ENCODE data around the gene NTSR1.

The NTSR1 gene

DNA sequence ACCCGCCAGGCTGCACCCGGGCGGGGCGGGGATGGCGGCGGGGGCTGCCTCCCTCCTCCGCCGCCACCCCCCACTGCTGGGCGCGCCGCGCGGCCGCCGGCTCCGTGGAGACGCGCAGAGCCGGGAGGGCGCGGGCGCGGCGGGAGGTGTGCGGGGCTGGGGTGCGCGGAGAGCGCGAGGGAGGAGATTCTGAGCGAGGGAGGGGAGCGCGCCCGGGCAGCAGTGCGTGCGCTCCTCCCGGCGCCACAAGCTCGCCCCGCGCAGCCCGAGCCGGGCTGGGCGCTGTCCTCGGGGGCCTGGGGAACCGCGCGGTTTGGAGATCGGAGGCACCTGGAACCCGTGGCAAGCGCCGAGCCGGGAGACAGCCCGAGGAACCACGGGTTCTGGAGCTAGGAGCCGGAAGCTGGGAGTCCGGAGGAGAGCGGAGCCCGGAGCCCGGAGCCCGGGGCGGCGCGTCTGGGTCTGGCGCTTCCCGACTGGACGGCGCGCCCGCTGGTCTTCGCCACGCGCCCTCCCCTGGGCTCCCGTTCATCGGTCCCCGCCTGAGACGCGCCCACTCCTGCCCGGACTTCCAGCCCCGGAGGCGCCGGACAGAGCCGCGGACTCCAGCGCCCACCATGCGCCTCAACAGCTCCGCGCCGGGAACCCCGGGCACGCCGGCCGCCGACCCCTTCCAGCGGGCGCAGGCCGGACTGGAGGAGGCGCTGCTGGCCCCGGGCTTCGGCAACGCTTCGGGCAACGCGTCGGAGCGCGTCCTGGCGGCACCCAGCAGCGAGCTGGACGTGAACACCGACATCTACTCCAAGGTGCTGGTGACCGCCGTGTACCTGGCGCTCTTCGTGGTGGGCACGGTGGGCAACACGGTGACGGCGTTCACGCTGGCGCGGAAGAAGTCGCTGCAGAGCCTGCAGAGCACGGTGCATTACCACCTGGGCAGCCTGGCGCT lies at the start of gene NTSR1:
NTSR1 (plus strand) TSS at position 246 of the 946 bp plus-strand sequence; CDS start at position 618, 372 bp downstream.
- no peak for DNase-seq

DNA sequence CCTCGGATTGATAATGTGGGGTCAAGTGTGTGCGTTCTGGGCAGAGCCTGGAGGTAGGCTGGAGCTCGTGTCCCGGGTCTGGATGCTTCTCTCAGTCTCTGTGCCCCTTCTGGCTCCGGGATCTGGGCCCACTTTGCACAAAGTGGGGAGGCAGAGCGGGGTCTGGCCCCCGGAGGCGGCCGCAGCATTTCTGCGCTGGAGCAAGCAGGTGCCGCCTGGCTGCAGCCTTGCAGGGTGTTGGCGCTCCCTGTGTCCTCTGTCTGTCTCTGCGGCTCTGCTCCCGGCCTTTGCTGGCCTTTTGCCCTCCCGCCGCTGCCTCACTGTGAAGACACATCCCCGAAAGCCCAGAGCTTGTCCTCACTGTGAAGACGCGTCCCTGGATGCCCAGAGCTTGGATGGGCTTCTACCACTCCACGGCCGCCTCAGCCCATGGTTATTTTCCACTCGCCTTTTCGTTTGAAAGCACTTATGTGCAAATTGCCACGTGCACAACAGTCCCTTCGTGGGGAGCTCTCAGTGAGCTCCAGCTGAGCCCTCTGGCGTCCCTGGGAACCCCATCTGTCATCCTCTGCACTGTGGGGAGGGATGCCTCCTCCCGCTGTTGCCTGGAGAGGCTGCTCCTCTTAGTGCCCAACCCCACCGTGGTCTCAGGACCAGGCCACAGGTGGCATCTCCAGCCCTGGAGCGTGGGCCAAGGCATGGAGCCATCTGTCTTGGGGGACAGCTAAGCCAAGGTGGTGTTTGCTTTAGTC lies 49.0 kb upstream of the NTSR1 start:
- no peak for DNase-seq

DNA sequence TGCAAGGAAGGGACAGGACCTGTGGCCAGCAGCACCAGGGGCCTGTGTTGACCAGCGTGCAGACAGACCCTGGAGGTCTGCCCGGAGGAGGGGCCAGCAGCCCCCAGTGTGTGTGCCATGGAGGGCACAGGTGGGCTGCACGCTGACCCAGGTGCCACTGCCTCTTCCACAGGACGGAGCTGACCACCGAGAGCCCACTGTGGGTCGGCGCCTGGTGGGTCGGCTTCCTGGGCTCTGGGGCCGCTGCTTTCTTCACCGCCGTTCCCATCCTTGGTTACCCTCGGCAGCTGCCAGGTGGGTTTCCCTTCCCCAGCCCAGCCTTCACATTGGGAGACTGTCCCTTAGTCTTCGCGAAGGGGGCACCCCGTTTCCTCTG lies 48.4 kb upstream of the NTSR1 start:
- no peak for DNase-seq

DNA sequence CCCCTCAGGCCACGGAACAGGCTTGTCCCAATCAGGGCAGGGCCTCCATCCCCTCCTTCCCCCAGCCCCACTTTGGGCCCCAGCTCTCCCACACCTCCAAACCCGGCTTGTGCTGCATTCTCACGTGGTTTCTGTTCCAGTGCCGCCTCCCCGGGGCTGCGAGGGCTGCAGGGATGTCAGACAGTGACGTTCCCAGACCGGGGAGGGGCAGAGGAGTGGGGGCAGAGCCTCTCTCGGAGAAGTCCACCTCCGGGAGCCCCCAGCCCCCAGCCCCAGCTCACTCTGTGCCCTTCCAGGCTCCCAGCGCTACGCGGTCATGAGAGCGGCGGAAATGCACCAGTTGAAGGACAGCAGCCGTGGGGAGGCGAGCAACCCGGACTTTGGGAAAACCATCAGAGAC lies 47.9 kb upstream of the NTSR1 start:
- DNase-seq, result no peak

DNA sequence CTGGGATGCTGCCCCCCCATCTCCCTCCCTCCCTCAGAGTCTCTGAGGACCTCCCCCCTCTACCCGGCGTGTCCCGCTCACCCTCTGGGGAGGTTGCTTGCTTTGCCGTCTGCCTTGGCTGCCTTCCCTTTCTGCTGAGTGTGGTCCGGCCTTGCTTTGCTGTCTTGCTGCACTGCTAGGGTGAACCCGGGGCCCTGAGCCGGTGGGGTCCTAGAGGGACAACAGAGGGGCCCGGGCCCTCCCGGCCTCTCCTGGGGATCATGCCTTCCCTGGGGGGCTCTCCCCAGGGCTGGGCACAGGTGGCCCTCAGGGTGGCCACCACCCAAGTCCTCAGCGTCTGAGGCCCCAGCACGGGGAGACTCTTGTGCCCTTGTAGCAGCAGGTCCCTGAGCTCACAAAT lies 47.0 kb upstream of the NTSR1 start:
- DNase-seq, result no peak

DNA sequence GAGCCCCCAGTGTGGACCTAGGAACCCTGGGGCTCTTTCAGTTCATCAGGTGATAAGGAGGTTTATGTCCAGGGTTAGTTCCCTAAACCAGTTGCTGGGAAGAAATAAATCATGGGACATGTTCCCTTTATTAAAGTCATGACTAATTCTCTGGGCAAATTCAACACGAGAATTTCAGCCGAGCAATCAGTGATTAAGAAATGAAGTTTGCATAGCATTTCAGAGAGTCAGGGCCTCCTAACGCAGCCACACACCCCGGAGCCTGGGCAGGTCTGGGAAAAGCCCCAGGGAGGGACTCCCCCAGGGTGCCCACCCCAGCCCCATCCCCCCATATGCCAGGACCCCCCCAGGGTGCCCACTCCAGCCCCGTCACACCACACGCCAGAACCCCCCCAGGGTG lies 46.2 kb upstream of the NTSR1 start:
- DNase-seq, result peak; percentile 67

DNA sequence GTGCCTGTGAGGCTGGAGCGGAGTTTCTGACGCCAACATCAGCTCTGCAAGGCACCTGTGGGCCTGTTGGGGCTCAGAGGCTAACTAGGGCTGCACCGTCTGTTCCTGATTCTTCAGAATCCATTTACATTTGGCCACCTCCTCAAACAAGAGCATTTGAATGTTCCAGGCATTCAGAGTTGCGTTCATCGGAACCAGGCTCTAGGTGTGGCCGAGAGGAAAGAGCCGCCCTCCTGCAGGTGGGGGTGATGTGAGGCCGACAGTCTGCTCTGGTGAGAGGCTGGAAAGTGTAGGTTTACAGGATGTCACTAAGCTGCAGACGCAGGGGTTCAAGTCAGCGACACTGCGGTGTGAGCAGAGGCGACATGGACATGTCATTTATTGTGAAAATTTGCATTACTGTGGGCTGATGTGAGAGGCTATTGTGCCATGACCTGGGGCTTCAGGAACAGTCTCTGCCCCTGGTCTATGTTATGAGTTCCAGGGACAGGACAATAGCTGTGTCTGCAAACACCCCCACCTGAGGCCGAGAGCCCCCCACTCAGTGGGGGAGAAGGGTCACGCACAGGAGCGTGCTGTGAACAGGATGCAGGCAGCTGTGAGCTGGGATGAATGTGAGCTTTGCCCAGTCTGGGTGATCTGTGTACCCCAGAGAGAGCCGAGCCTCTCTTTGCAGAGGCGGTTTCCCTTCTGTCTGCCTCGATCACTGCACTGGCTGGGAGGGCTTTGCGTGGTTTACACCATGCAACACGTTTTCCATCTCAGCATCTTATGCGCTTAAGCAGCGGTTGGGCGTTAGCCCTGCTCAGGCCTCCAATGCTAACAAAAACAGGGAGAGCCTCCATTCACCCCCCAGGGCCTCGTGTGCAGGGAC lies 45.3 kb upstream of the NTSR1 start:
- DNase-seq, result no peak

DNA sequence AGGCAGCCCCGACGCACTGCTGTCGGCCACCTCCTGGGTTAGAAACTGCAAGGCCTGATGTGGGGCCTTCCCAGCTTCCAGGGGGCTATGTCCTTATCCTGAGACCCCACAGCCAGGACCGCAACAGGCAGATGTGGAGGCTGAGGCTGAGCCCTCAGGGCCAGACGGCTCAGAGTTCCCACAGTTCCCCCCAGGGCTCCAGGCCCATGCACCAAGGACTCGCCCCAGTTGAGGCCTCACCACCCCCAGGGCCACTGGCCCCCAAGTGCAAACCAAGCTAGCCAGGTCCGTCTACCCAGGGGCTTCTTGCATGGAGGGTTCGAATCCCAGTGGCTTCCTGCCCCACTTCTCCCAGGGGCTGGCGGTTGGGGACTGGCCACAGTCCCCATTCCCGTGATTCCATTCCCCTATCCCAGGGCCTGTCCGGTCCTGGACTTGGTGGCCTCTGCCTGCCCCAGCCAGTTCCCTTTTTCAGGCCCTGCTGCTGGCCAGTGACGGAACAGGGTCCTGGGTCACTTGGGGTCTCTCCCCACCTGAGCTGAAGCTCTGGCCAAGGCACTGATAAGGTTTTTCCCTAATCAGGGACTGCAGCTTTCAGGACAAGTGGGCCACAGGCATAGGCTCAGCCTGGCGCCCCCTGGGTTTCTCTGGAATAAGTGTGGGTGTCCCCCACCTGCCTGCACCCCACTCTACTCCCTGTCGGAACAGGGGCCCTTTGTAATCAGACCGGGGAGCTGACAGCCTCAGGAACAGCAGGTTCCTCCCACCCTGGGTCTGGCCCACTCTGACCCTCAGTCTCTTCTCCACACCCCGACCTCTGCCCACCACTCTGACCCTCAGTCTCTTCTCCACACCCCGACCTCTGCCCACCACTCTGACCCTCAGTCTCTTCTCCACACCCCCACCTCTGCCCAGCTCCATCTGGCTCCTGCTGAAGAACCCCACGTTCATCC lies 44.3 kb upstream of the NTSR1 start:
- no peak for DNase-seq

DNA sequence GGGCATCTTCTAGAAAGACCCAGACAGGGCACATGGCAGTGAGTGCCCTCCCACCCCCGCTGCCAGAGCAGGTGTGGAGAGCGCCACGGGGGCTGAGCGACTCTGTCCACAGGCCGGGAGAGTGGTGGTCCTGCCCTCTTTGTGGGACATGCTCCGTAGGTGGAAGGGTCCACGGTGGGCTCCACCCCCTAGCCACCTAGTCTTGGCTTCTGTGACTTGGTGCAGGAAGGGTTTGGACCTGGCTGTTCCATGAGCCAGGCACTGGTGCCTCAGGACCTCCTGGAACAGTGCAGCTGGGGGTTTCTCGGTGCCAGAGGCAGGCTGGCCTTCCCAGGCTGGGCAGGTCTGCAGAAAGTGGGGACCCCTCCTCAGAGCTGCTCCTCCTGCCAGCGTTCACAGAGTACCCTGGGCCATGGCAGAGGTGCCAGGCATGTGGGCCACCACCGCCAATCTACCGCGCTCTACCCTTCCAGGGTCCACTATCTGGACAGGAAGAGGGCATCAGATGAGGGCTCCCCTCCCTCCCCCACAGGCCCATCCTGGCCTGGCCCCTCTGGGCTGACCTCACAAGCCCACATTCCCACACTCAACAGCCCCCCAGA lies 43.4 kb upstream of the NTSR1 start:
- DNase-seq, result no peak

DNA sequence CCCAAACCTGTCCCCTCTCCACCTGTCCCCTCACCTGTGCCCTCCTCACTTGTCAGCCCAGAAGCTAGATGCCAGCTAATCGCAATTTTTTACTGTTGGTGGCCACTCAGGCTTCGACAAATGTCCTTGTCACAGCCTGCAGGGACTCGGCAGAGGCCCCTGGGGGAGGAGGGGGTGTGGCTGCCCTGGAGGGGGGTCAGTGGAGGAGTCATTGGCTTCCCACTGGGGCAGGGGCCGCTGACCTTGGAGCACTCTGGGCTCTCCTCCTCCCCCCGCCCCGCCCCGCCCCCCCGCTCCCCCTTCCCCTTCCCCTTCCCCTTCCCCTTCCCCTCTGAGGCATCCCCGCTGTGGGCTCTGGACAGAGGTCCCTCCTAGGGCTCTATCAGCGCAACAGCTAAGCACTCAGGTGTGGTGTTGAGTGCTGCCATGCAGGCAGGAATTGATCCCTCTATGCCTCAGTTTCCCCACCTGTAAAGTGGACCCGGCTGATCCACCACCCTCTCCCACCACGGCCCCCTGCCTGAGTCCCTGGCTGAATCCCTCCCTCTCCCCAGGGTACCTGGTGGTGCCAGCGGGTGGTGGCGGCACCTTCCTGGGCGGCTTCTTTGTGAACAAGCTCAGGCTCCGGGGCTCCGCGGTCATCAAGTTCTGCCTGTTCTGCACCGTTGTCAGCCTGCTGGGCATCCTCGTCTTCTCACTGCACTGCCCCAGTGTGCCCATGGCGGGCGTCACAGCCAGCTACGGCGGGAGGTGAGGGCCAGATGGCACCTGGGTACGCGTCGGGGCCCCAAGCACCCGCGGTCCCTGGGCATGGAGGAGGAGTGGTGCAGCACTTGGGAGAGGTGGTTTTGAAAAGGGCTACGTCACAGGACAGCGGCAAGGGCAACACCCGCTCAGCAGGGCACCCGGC lies 42.6 kb upstream of the NTSR1 start:
- no peak for DNase-seq

DNA sequence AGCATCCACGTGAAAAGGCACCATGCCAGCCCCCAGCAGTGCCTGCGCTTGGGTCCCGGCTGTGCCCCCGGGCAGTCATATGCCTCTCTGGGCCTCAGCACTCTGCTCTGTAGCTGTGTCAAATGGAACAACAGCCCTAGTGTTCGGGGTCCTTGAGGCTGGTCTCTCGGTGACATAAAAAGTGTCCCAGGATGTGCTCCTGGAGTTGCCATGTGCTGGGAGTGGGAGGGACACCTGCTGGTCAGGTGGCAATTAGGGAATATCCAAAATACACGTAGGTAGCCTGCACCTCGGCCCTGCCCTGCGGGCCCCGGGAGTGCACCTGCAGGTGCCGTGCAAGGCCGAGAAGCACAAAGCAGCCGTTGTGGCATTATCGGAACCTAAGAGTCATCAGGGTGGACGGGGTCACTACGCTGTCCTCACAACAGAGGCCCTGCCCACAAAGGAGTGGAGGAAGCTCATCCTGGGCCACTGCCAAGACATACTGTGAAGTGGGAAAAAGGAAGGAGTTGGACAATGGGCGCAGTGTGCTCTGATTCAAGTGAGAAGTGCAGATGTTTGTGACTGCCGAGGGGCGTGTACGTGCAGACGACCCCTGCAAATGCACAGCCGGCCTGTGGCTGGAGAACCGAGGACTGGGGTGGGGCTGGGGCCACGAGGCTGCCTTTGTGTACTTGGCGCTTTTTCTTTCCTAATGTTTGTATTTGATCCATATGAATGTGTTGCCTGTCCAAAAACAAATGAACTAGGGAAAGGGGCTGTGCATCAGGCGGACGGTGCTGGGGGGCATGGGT lies 41.7 kb upstream of the NTSR1 start:
- DNase-seq, result no peak

DNA sequence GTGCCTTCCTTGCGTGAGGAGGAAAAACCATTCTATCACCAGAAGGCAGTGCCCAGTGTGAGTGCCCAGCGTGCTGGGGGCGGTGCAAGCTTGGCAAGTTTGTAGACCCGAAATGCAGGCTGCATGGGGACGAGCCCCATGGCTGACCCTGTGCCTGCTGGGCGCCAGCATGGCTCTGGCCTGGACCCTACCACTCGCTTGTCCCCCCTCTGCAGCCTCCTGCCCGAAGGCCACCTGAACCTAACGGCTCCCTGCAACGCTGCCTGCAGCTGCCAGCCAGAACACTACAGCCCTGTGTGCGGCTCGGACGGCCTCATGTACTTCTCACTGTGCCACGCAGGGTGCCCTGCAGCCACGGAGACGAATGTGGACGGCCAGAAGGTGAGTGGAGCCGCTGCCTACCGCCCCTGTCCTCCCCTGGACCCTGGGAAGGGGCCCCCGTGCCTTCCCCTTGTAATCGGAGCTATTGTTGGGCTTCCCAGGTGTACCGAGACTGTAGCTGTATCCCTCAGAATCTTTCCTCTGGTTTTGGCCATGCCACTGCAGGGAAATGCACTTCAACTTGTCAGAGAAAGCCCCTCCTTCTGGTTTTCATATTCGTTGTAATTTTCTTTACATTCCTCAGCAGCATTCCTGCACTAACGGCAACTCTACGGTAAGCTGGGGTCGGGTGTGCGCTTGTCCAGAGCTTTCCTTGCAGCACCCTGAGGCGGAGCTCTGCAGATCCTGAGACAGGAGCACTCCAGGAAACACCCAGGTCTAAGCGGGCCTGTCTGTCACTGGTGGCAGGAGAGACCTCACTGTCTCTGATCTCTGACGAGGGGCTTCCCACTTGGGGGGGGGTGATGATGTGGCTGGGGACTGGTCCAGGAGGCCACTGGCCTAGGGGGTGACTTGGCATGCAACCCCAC lies 40.9 kb upstream of the NTSR1 start:
- DNase-seq, result no peak

GRCh38 chr20:62668441-62669027 lies 40.1 kb upstream of the NTSR1 start:
- peak; percentile 65 for DNase-seq

DNA sequence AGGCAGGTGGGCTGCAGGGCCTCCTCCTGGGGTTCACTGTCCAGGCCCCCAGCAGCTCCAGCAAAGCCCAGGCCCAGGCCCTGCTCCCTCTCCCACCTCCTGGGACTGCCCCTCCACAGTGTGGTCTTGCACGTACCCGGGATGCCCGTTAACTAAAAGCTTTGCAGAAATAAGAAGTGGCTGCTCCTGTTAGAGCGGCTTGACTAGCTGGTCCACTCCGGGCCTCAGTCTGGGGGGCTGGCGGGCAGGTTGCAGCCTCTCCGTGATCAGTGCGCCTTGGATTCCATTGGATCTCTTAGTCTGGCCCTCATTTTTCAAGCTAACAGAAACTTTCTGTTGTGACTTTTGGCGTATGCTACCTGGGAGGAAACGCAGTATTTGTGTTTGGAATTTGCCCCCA lies 39.4 kb upstream of the NTSR1 start:
- no peak for DNase-seq

DNA sequence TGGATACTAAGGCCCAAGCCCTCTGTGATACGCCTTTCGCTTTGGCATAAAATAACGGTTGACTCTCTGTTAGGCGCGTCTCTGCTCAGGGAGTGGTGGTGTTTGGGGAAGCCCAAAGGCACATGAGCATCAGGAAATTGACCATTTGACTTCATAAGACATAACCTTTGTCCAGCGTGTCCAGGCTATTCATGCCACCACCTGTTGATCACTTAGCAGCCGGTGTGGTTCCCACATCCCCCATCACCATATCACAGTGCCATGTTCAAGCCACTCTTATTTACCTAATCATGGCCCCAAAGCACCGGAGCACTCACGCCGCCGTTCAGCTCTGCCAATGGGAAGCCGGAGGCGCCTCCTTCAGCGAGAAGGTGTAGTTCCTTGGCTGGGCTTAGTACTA lies 38.5 kb upstream of the NTSR1 start:
- no peak for DNase-seq

DNA sequence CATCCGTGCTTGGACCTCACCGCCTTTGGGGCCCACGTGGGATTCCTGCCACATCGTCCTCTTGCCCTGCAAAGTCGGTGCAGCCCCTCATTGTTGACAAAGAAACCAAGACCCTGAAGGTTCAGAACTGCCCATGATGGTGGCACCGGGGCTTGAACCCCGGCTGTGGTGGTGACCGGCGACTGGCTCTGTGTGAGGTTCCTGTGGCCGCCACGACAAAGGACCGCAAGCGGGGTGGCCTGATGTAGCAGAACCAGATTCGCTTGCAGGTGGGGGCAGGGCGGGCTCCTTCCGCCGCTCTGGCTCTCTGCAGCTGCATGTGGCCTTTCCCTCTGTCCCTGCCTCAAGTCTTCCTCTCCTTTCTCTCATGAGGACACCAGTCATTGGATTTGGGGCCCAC lies 37.6 kb upstream of the NTSR1 start:
- DNase-seq, result no peak

DNA sequence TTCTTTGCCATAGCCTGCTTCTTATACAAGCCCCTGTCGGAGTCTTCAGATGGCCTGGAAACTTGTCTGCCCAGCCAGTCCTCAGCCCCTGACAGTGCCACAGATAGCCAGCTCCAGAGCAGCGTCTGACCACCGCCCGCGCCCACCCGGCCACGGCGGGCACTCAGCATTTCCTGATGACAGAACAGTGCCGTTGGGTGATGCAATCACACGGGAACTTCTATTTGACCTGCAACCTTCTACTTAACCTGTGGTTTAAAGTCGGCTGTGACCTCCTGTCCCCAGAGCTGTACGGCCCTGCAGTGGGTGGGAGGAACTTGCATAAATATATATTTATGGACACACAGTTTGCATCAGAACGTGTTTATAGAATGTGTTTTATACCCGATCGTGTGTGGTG lies 36.9 kb upstream of the NTSR1 start:
- DNase-seq, result no peak

DNA sequence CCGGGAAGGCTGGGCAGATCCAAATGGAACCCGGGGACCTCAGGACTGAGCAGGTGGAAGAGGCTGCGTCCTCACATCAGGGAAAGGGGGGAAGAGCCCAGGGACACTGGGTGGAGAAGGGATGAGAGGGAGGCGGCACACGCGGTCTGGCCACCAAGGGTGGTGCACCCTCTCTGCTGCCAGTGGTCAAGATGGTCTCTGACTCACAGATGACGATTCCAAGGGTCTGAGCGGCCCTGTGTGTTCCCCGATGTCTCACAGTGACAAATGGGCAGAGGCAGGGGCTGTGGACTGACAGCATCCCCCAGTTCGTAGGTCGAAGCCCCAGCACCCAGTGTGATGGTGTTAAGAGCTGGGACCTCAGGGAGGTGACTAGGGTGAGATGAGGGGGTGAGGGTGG lies 34.3 kb upstream of the NTSR1 start:
- DNase-seq, result no peak
